Activated CD8-positive, alpha-beta T cell treated with anti-CD3 and anti-CD28 coated beads for 36 hours (primary cell): ENCODE data around the gene COL5A1. TPM values are rescaled to one million over a fixed set of nuclear protein-coding genes. Genes with fewer than 3 reads are reported as not detected.

ENCODE experiments used
- ATAC-seq: fragments of 200-7000 bp; cut with Tn5 transposase; one replicate; pipeline ENCODE4 v1.10.0; 2021; ENCODE audit warnings: mild to moderate bottlenecking, moderate library complexity
- CTCF ChIA-PET: fragments of 350-600 bp; sonication (Branson Sonifier 250); formaldehyde crosslinking; loops from one replicate; lab custom pipeline; 2021; ENCODE audit warnings: antibody characterized with exemption; lab: Charles Lee
- POLR2A ChIA-PET: fragments of 350-600 bp; sonication (Branson Sonifier 250); formaldehyde crosslinking; loops from one replicate; lab custom pipeline; 2021; ENCODE audit warnings: antibody characterized with exemption; lab: Charles Lee
- DNase-seq: peaks from one replicate; pipeline ENCODE4 v3.0.0-alpha.2; 2020
- H3K27ac Mint-ChIP-seq: one replicate; pipeline ENCODE4 v1.8.0; 2021; ENCODE audit warnings: mild to moderate bottlenecking, mixed read lengths
- H3K27me3 Mint-ChIP-seq: one replicate; pipeline ENCODE4 v1.8.0; 2021; ENCODE audit warnings: mixed read lengths
- H3K36me3 Mint-ChIP-seq: one replicate; pipeline ENCODE4 v1.8.0; 2021; ENCODE audit warnings: low read depth, mixed read lengths
- H3K4me1 Mint-ChIP-seq: one replicate; pipeline ENCODE4 v1.8.0; 2021; ENCODE audit warnings: low read depth, mixed read lengths
- H3K4me3 Mint-ChIP-seq: one replicate; pipeline ENCODE4 v1.8.0; 2021; ENCODE audit warnings: mild to moderate bottlenecking, moderate library complexity, mixed read lengths
- H3K9me3 Mint-ChIP-seq: one replicate; pipeline ENCODE4 v1.8.0; 2021; ENCODE audit warnings: mixed read lengths
- CTCF ChIP-seq: fragments of 200-600 bp; IDR thresholded peaks from one replicate; pipeline ENCODE4 v1.8.0; 2022; ENCODE audit warnings: antibody characterized with exemption, mild to moderate bottlenecking
- intact Hi-C: fragments of 100-400 bp; cut with micrococcal nuclease; formaldehyde crosslinking; loops from one replicate; pipeline ENCODE4 v1.10.0; 2022
- total RNA-seq, 2 experiments: library from RNA; stranded (reverse); gene quantifications; one replicate each; pipeline ENCODE4 v1.2.3, GENCODE V29; 2021

The COL5A1 gene
- total RNA-seq, 2 experiments from 2014 or later, result 0.29 to 0.34 TPM

- POLR2A ChIA-PET, result no interaction called here
- H3K9me3 Mint-ChIP-seq, result no peaks in the 10 kb centered on the region
Measured at GRCh38 chr9:134733480-134734232, 92.1 kb downstream of the COL5A1 start.

GRCh38 chr9:134734270-134734669 lies 92.7 kb downstream of the COL5A1 start:
- intact Hi-C loops, result no loop called here
- CTCF ChIA-PET, result no interaction called here
- POLR2A ChIA-PET, result no interaction called here
- no peaks in the 10 kb centered on the region for H3K27me3 Mint-ChIP-seq
- ATAC-seq (no peak), DNase-seq (no peak)
- no peak overlapping the region for H3K4me3 Mint-ChIP-seq
- no peak overlapping the region for H3K27ac Mint-ChIP-seq
- no peaks in the 10 kb centered on the region for H3K9me3 Mint-ChIP-seq
- no peaks in the 10 kb centered on the region for H3K36me3 Mint-ChIP-seq
- no peak for TF ChIP-seq CTCF
- H3K4me1 Mint-ChIP-seq, result no peaks in the 10 kb centered on the region

More at GRCh38 chr9:134733480-134734232, 92.1 kb downstream of the COL5A1 start:
- DNase-seq (no peak), ATAC-seq (no peak)
- no peak for TF ChIP-seq CTCF
- Mint-ChIP-seq H3K4me1 (no peaks in the 10 kb centered on the region), H3K27ac (no peak overlapping the region), H3K4me3 (no peak overlapping the region), H3K36me3 (no peaks in the 10 kb centered on the region), H3K27me3 (no peaks in the 10 kb centered on the region)
- intact Hi-C loops, result no loop called here
- CTCF ChIA-PET, result no interaction called here

- no peak for ATAC-seq
- no peak for TF ChIP-seq CTCF
- H3K4me3 Mint-ChIP-seq, result no peak overlapping the region
- no peaks in the 10 kb centered on the region for H3K27me3 Mint-ChIP-seq
- no peak for DNase-seq
- H3K4me1 Mint-ChIP-seq, result no peaks in the 10 kb centered on the region
- H3K36me3 Mint-ChIP-seq, result no peaks in the 10 kb centered on the region
- POLR2A ChIA-PET, result no interaction called here
- no peak overlapping the region for H3K27ac Mint-ChIP-seq
- CTCF ChIA-PET, result interaction anchor here (0.7 to 1.0 kb wide), 2 partner anchors 38 to 286 kb away, joined by 3 read pairs; no protein-coding TSS in a partner anchor
- intact Hi-C loops, result no loop called here
- no peaks in the 10 kb centered on the region for H3K9me3 Mint-ChIP-seq
Measured at GRCh38 chr9:134735441-134736175, 94.0 kb downstream of the COL5A1 start.

GRCh38 chr9:134736791-134737497 lies 95.3 kb downstream of the COL5A1 start:
- POLR2A ChIA-PET, result no interaction called here
- H3K9me3 Mint-ChIP-seq, result no peaks in the 10 kb centered on the region
- no peak for TF ChIP-seq CTCF
- no peak overlapping the region for H3K27ac Mint-ChIP-seq
- CTCF ChIA-PET, result interaction anchor here (1.0 kb wide), 1 partner anchor 39 kb away, joined by 3 read pairs; no protein-coding TSS in a partner anchor
- ATAC-seq (no peak), DNase-seq (no peak)
- H3K27me3 Mint-ChIP-seq, result no peaks in the 10 kb centered on the region
- intact Hi-C loops, result no loop called here
- H3K4me3 Mint-ChIP-seq, result no peak overlapping the region
- H3K4me1 Mint-ChIP-seq, result no peaks in the 10 kb centered on the region
- H3K36me3 Mint-ChIP-seq, result no peaks in the 10 kb centered on the region
